WERI-Rb-1 (cell line): Measurements from ENCODE around the gene DDB1.

Source experiments
- DNase-seq: peaks from one replicate; pipeline ENCODE4 v3.0.0-alpha.2; 2020
- H3K27ac ChIP-seq: fragments of 250-450 bp; sonication (Bioruptor Pico); 2 replicates; pipeline ENCODE4 v1.5.1; 2020; ENCODE audit warnings: mild to moderate bottlenecking, moderate library complexity
- H3K27me3 ChIP-seq: fragments of 250-450 bp; sonication (Bioruptor Pico); 2 replicates; pipeline ENCODE4 v1.5.1; 2021; ENCODE audit warnings: mild to moderate bottlenecking, low read depth, moderate library complexity; ENCODE audit not compliant: insufficient read depth, severe bottlenecking
- H3K36me3 ChIP-seq: fragments of 250-450 bp; sonication (Bioruptor Pico); 2 replicates; pipeline ENCODE4 v1.5.1; 2020; ENCODE audit warnings: mild to moderate bottlenecking, moderate library complexity
- H3K4me3 ChIP-seq: 2 replicates; pipeline ENCODE4 v1.5.1; 2011; ENCODE audit warnings: low read depth, mild to moderate bottlenecking, control low read depth, low read length
- H3K9me3 ChIP-seq: fragments of 250-450 bp; sonication (Bioruptor Pico); 2 replicates; pipeline ENCODE4 v1.5.1; 2021; ENCODE audit warnings: mild to moderate bottlenecking, moderate library complexity; ENCODE audit not compliant: severe bottlenecking
- CTCF ChIP-seq: IDR thresholded peaks from 2 replicates; pipeline ENCODE4 v1.5.1; 2011; ENCODE audit warnings: low read depth, mild to moderate bottlenecking, control low read depth, inconsistent platforms, low read length

Gene DDB1

GRCh38 chr11:61343792-61344745 is 11.2 kb upstream of the DDB1 start:
- DNase-seq, result no peak
- TF ChIP-seq CTCF, result no peak
- H3K9me3 ChIP-seq, result no peaks in the 10 kb centered on the region
- H3K27ac ChIP-seq, result no peak overlapping the region; the same call in 1 of the 2 replicates
- H3K4me3 ChIP-seq, result no peak overlapping the region
- no peaks in the 10 kb centered on the region for H3K36me3 ChIP-seq
- H3K27me3 ChIP-seq, result no peaks in the 10 kb centered on the region

- Histone ChIP-seq H3K4me3 (no peak overlapping the region), H3K36me3 (no peaks in the 10 kb centered on the region), H3K27me3 (no peaks in the 10 kb centered on the region), H3K9me3 (no peaks in the 10 kb centered on the region), H3K27ac (no peak overlapping the region)
- no peak for TF ChIP-seq CTCF
- no peak for DNase-seq
Measured at GRCh38 chr11:61342207-61342803, 9.4 kb upstream of the DDB1 start.

DNA sequence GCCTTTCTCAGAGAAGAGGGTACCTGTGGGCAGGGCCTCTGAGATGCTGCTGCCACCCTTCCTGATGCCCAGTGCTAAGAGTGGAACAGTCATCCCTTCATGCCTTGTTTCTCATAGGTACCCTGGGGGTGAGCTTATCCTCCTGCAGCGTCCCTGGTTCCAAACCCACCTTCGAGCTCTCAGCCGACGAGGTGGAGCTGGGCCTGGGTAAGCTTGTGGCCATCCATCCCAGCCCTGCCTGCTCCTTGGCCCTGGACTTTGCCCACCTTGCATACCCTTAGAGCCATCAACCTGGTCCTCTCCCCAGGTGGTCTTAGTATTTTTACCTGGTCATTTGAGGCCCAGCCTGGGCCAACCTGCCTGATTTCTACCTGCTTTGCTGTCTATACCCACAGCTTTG is 8.8 kb upstream of the DDB1 start:
- Histone ChIP-seq H3K27me3 (no peaks in the 10 kb centered on the region), H3K36me3 (no peaks in the 10 kb centered on the region), H3K27ac (no peak overlapping the region), H3K9me3 (no peaks in the 10 kb centered on the region), H3K4me3 (no peak overlapping the region)
- no peak for DNase-seq
- TF ChIP-seq CTCF, result no peak

DNA sequence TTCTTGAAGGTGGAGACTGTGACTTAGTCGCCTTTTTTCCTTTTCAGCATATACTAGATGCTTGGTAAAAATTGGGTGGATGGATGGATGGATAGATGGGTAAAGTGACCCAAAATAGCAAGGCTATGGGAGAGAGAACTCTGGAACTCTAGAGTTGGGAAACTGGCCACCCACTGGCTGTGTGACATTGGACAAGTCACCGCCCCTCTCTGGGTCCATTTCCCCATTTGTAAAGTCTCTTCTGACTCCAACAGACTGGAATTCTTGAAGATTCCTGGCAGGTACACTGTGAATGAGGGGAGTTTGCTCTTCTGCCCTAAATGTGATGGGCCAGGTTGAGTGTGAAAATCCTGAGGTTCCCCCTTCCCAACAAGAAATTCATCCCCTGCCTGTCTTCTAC is 8.1 kb upstream of the DDB1 start:
- H3K27me3 ChIP-seq, result no peaks in the 10 kb centered on the region
- no peaks in the 10 kb centered on the region for H3K36me3 ChIP-seq
- no peak for DNase-seq
- H3K9me3 ChIP-seq, result no peaks in the 10 kb centered on the region
- H3K4me3 ChIP-seq, result no peak overlapping the region
- H3K27ac ChIP-seq, result no peak overlapping the region
- TF ChIP-seq CTCF, result no peak

DNA sequence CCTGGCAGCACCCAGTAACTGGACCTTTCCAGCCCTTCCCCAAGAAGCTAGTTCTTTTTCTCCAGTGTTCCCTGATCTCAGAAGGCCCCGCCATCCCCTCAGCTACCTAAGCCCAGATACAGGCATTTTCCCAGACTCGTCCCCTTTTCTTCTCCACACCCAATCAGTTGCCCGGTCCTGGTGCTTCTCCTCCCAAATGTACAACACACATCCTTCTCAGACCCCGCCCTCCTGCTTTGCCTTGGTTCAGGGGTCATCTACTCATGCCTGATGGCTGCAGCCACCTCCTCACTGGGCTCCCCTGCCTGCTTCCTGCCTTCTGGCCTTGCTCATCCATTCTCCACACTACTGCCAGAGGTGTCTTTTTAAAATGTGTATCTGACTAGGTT is 6.6 kb upstream of the DDB1 start:
- no peak for TF ChIP-seq CTCF

More for the DNA sequence above, 6.6 kb upstream of the DDB1 start:
- no peaks in the 10 kb centered on the region for H3K36me3 ChIP-seq
- H3K4me3 ChIP-seq, result no peak overlapping the region
- H3K27ac ChIP-seq, result no peak overlapping the region
- DNase-seq, result no peak
- H3K9me3 ChIP-seq, result no peaks in the 10 kb centered on the region
- no peaks in the 10 kb centered on the region for H3K27me3 ChIP-seq
